HG02943 (cell line): ENCODE measurements around the gene PTPN2.
"Not testable (repeated sequence)": the region's sequence is repeated elsewhere in the genome, so short reads cannot be mapped to it uniquely, and the experiment has no call there.

ENCODE experiments used
- ATAC-seq: cut with Tn5 transposase; IDR thresholded peaks from one replicate; pipeline ENCODE4 v1.9.1; 2021; ENCODE audit warnings: mild to moderate bottlenecking, low read depth, moderate library complexity; ENCODE audit not compliant: unreplicated experiment

Gene PTPN2

DNA sequence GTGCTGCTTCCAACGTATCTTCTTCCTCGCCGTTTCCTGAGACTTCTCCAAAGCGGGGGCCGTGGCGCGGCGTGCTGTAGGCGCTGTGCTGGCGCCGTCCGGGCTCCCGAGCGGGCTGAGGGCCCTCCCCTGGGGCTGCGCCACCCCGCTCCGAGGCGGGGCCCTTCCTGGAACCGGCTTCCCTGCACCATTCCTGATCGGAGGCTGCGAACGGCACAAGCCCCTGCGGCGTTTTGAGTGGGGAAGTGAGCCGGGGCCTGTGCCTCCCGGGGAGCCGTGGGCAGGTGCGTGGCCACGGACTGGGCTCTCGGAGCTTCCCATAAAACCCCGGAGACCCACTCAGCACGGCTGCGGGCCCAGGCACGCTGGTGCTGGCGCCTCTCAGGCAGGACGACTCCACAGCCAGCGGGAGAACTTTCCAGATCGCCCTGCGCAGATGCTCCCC lies 106.5 kb downstream of the PTPN2 start:
- no peak for ATAC-seq

GRCh38 chr18:12776821-12777471 lies 107.1 kb downstream of the PTPN2 start:
- ATAC-seq, result no peak

- ATAC-seq, result not testable (repeated sequence)
These were observed 107.6 kb downstream of the PTPN2 start for GRCh38 chr18:12776415-12776814.

GRCh38 chr18:12774982-12775381 lies 109.1 kb downstream of the PTPN2 start:
- no peak for ATAC-seq

GRCh38 chr18:12773369-12773768 lies 110.7 kb downstream of the PTPN2 start:
- no peak for ATAC-seq

GRCh38 chr18:12772111-12772510 lies 111.9 kb downstream of the PTPN2 start:
- ATAC-seq, result no peak

DNA sequence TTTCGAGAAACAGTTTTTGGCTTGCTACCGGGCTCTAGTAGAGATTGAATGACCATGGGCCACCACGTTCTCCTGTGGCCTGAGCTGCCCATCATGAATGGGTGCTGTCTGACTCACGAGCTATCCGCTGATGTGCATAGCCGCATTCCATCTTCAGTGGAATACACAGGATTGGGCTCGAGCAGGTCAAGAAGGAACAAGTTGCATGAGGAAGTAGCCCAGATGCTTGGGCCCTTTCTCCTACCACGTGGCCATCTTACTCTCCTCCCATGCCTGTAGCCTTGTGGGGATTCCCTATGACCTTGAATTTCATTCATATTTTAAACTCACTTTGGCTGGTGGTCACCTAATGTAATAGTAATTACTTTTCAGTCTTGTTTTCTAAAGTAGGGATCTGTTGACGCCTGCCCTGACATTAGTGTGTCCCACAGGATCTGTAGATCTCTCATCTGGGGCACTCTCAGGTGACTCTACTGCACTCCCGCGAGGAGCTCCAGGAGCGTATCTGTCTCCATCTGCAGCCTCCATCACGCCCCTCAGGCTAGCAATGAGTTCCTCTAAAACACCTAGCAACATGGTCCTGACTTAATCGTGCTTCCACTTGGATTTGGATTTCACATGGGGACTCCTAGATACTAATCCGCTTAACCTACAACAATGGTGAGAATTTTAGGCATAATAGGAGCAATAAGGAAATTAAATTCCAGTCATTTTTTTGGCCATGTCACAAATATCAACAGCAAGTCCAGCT lies 113.4 kb downstream of the PTPN2 start:
- ATAC-seq, result no peak

- no peak for ATAC-seq
These were observed 114.2 kb downstream of the PTPN2 start for GRCh38 chr18:12769644-12770440.

DNA sequence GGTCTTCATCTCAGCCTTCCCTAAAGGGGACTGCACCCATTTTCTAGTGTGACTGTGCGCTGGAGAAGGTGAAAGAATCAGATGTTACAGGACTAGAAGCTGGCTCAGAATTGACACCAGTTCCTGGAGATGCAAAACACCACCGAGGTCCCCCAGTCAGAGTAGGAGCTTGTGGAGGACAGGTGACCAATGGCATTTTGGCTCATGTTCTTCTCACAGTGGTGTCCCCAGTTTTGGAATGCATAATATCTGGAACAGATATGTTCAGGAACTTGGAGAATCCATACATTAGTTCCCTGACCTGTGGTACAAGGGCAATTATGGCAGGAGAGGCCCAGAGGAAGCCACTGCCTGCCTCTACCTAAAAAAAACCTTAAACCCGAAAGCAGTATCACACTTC lies 114.9 kb downstream of the PTPN2 start:
- no peak for ATAC-seq

DNA sequence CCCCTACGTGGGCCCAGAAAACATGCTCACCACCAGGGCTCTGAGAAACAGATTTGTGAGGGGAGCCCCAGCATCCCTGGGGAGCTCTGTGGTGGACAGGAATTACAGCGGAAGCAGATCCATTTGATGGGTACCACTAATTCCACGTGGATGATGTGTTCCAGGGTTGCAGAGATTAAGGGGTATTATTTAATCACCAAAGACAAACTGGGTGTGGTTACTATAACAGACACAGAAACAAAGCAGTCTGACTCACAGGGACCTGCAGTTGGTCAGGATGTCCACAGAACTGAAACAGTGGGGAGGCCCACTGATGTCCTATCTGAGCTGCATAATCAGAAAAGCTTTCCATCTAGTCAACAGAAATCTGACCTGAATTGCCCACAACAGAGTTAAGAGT lies 115.4 kb downstream of the PTPN2 start:
- ATAC-seq, result no peak

GRCh38 chr18:12767580-12768155 lies 116.4 kb downstream of the PTPN2 start:
- ATAC-seq, result no peak

DNA sequence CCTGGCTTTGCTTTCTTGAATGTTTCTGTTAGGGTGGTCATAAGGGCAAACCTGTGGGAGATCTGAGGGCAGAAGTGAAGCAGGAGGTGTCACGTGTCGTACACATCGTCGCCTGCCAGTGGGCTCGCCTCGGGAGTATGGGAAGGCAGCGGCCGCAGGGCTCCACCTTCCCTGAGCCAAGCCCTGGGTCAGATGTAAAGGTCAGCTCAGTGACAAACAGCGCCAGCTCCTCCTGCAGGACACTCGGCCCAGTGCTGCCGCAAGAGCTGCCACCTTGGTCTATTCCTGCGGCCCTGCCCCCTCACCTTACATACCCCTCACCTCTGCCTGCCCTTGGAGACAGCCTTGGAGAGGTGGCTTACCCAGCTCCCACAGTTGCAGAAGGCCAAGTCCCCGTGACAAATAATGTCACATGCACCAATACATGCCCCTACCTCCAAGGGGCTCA lies 117.0 kb downstream of the PTPN2 start:
- ATAC-seq, result no peak

DNA sequence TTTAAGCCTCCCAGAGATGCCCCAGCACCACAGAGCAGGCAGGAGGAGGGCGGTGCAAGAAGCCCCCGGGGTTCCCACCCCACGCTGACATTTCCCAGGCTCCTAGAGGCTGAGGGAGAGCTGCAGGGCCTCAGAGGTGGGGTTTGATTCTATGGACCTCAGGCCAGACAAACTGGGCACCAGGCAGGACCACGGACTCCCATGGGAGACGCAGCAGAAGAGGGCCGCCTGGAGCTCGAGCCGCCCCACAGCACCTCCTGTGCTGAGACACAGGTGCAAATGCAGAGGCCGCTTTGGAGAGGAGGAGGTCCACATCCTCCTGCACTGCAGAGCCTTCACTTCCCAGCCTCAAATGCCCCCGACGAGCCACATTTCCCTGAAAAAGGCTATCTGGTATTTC lies 118.5 kb downstream of the PTPN2 start:
- no peak for ATAC-seq

GRCh38 chr18:12765126-12765525 lies 118.9 kb downstream of the PTPN2 start:
- ATAC-seq, result no peak

GRCh38 chr18:12758566-12758965 lies 125.5 kb downstream of the PTPN2 start:
- ATAC-seq, result not testable (repeated sequence)

- not testable (repeated sequence) for ATAC-seq
These were observed 127.3 kb downstream of the PTPN2 start for GRCh38 chr18:12756619-12757239.

- not testable (repeated sequence) for ATAC-seq
These were observed 128.4 kb downstream of the PTPN2 start for GRCh38 chr18:12755606-12756005.

DNA sequence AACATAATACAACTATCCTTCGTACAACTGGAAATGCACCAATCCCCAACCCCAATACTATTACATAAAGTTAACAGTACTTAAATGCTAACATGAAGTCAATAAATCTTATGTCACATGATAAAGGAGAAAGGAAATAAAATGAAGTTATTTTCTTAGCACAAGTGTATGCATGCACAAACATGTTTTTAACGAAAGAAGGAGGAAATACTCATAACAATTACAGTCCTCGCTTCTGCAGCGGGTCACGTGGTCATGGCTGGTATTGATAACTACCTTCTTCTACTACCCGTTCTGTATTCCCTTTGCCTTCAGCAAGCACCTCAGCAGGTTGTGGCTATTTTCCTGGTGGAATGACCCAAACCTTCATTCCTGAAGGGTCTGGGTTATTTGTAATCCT lies 129.5 kb downstream of the PTPN2 start:
- no peak for ATAC-seq

- ATAC-seq, result no peak
These were observed 132.1 kb downstream of the PTPN2 start for GRCh38 chr18:12751891-12752290.

DNA sequence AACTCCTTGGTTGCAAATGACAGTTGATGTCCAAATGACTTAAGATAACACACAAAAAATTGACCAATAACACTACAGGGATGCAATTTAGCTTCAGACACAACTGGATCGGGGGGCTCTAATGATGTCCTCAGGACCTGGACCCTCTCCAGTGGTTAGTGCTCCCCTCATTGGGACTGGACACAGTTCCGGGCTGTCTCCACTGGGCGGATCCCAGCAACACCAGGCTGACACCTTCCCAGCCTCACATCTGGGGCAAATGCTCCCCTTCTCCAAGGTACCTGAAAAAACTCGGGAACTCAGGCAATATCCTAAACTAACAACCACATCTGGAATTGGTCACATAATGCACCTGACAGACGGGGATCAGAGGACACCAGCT lies 132.5 kb downstream of the PTPN2 start:
- no peak for ATAC-seq
